GDM1 (cell line): Measurements from ENCODE around the gene GRAP.
"Not testable (repeated sequence)": the region's sequence is repeated elsewhere in the genome, so short reads cannot be mapped to it uniquely, and the experiment has no call there.

ENCODE experiments used
- DNase-seq: peaks from one replicate; lab custom pipeline; 2025; lab: John Stamatoyannopoulos, UW

The GRAP gene

GRCh38 chr17:19046782-19047375 is at the start of gene GRAP:
Gene GRAP, minus strand, starts transcription at chr17:19046957. Its CDS starts 31 bp downstream, at chr17:19046926.
- DNase-seq, result not testable (repeated sequence)

- DNase-seq, result not testable (repeated sequence)
Observed at GRCh38 chr17:19093684-19094438, 47.1 kb upstream of the GRAP start.

DNA sequence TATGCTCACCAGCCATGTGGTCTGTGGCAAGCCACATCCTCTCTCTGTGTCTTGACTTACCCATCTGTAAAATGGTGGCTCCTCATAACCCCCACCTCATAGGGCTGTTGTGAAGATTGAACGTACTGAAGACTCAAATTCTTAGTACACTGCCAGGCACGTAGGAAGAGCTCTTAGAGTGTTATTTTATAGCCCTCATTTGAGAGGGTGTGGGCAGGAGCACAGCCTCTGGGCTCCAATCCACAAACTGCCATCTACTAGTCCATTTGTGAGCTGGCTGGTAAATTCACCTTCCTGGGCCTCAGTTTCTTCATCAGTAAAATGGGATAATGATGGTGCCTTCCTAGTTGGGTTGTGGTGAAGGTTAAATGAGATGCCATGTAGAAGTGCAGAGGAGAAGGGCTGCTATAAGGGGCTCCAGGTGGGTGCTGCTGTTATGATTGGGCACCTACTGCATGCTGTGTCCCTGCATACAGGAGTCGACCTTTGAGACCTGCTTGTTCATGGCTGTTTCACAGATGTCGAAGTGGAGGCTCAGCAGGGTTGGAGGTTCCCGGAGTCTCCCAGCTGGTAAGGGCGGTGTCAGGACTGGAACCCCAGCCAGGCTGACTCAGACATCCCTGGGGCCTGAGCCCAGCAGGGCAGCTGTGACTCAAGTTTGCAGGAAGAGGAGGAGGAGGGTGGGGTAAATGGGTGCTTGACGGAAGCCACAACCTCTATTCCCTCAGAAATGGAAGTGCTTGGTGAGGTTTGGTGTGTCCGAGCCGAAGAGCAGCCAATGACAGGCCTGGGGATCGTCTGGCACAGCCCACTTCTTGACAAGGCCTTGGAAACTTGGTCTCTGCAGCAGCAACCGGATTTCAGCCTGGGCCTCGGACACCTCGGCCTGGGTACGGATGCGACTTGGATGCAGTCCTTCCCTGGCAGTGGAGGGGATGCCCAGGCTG is 46.3 kb upstream of the GRAP start:
- not testable (repeated sequence) for DNase-seq

DNA sequence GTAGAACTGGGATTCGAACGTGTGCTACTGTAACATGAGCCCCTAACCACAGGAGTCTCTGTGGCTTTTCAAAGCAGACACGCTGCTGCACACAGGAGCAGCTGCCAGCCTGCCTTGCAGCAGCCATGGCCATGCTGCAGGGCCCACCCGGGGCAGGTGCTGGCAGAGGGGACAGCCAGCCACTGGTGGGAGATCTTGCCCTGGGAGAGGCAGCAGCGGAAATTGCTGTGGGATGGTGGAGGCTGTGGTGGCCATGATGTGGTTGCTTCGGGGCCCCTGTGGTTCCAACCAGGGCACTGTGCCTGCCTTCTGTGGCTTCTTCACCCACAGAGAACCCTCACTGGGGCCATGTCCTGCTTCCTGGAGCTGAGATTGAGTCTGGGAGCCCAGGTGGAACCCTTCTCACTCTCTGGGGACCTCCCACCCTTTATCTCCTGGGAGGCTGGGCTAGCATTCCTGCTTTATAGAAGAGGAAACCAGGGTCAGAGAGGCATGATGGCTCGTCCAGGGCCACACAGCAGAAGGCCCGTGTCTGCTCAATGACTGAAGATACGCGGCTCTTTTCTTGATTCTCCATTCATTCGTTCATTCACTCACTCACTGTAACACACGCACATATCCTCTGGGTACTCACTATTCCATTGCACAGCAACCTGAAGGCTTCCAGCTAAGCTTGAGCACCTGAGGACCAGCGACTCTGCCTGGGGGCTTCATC is 43.5 kb upstream of the GRAP start:
- not testable (repeated sequence) for DNase-seq

GRCh38 chr17:19088804-19089685 is 42.3 kb upstream of the GRAP start:
- DNase-seq, result not testable (repeated sequence)

- not testable (repeated sequence) for DNase-seq
Observed at GRCh38 chr17:19077386-19077785, 30.6 kb upstream of the GRAP start.

GRCh38 chr17:19076398-19077192 is 29.8 kb upstream of the GRAP start:
- not testable (repeated sequence) for DNase-seq

DNA sequence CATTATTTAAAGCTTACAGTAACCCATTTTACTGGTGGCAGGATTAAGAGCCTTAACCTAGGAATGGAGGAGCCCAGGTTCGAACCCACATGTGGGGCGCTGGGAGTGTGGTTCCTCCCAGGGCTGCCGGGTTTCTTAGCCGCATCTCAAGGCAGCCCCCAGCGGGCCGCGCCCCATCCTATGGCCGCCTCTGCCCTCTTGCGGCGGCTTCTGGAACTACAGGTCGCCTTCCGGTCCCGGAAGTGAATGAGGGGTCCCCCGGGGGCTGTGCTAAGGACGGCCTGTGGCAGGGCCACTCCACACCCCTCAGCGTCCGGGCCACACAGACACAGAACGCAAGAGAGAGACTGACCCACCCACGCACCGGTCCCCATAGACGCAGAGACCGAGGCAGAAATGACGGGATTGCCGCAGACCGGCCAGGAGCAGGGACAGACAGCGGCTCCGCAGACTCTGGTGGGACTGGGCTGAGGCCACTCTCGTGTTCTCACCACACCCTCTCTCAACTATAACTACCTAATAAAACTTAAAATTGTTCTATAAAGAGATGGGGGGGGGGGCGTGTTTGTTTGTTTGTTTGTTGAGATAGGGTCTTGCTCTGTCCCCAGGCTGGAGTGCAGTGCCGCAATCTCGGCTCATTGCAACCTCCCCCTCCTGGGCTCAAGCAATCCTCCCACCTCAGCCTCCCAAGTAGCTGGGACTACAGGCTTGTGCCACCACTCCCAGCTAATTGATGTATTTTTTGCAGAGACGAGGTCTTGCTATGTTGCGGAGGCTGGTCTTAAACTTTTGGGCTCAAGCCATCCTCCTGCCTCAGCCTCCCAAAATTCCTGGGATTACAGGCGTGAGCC is 23.8 kb upstream of the GRAP start:
- DNase-seq, result not testable (repeated sequence)

- not testable (repeated sequence) for DNase-seq
Observed at GRCh38 chr17:19064378-19064777, 17.6 kb upstream of the GRAP start.

GRCh38 chr17:19063326-19063956 is 16.7 kb upstream of the GRAP start:
- not testable (repeated sequence) for DNase-seq

DNA sequence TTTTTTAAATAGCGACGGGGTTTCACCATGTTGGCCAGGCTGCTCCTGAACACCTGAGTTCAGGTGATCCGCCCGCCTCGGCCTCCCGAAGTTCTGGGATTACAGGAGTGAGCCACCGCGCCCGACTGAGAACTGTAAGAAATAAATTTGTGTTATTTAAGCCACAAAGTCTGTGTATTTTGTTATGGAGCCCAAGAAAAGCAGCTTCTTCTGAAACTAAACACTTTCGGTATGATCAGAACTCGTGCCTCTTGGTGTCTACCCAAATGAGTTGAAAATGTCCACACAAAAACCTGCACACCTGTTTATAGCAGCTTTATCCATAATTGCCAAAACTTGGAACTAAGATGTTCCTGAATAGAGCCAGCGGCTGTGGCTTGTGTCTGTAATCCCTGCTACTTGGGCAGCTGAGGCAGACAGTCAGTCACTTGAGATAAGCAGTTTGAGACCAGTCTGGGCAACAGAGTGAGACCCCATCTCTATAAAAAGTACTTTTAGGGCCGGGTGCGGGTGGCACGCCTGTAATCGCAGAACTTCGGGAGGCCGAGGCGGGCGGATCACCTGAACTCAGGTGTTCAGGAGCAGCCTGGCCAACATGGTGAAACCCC is 16.1 kb upstream of the GRAP start:
- not testable (repeated sequence) for DNase-seq

DNA sequence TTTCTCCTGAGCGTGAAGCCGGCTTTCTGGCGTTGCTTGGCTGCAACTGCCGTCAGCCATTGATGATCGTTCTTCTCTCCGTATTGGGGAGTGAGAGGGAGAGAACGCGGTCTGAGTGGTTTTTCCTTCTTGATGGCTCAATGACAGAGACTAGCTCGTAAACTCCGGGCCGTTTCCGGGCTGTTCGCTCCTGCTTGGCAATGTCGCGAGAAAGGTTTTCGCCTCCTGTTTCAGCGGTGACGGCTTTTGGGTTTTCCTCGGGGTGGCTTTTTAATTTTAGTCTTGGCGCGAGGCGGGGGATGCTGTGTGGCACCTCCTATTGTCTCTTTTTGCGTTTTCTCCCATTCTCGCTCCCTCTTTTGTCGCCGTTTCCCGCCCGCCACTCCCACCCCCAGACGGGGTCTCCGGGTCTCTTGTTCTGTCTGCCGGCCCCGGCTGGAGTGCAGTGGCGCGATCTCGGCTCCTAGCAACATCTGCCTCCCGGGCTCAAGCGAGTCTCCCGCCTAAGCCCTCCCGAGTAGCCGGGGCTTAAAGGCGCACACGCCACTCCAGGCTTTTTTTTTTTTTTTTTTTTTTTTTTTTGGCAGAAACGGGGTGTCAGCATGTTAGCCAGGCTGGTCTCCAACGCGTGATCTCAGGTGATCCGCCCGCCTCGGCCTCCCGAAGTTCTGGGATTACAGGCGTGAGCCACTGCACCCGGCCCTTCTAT is 15.4 kb upstream of the GRAP start:
- not testable (repeated sequence) for DNase-seq

- DNase-seq, result not testable (repeated sequence)
Observed at GRCh38 chr17:19055447-19055846, 8.7 kb upstream of the GRAP start.

- DNase-seq, result not testable (repeated sequence)
Observed at GRCh38 chr17:19048826-19049225, 2.1 kb upstream of the GRAP start.

DNA sequence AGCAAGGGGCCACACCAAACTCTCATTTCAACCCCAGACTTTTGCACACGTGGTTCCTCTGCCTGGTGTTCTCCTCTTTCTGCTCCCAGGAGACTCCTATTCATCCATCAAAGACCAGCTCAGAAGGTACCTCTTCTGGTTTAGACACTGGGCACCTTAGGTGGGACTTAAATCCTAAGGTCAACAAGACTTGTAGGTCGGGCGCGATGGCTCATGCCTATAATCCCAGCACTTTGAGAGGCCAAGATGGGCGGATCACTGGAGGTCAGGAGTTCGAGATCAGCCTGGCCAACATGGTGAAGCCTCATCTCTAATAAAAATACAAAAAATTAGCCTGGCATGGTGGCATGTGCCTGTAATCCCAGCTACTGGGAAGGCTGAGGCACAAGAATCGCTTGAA is 753 bp upstream of the GRAP start:
- not testable (repeated sequence) for DNase-seq

- DNase-seq, result not testable (repeated sequence)
Observed at GRCh38 chr17:19044643-19045042, 2.1 kb downstream of the GRAP start.

- not testable (repeated sequence) for DNase-seq
Observed at GRCh38 chr17:19043032-19043431, 3.7 kb downstream of the GRAP start.
